NK-92 (cell line): ENCODE results near the gene ATP1B3.
"Not testable (repeated sequence)": the region's sequence is repeated elsewhere in the genome, so short reads cannot be mapped to it uniquely, and the experiment has no call there.

Source experiments
- DNase-seq: peaks from one replicate; lab custom pipeline; 2025; ENCODE audit not compliant: unreplicated experiment; lab: John Stamatoyannopoulos, UW

ATP1B3 gene

DNA sequence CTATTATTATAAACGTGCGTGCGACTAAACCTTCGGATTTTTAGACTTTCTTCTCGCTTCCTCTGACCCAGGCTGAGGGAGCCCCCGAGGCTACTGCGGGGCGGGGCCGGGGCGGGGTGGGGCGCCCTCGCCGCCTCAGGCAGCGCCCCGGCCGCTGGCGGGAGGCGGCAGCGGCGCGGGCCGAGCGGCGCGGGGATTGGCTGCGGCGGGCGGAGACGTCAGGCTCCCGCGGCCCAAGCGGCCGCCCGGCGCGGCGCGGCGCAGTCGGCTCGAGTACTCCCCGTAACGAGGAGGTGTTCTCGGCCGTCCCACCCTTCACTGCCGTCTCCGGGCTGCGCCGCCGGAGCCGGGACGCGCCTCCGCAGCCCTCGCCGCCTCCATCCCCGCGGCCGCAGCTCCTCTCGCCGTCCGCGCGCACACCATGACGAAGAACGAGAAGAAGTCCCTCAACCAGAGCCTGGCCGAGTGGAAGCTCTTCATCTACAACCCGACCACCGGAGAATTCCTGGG is at the start of gene ATP1B3:
Gene ATP1B3, plus strand, starts transcription at position 263 of the 510 bp plus-strand sequence. Its CDS starts 159 bp downstream, at position 422.
- DNase-seq: no peak

DNA sequence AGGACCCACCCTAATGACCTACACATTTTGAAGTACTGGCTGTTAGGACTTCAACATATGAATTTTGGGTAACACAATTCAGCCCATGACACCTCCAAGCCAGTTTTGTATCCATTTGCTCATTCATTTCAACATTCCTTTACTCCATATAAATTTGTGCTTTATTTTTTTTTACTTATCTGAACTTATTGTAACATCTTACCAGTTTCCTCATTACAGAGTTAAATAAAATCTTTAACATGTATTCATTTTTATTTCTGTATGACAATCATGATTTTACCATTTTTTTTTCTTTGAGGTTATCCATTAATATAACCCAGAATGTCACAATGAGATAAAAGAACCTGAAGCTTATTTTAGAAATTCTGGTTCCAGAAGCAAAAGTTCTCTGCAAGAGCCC is 48.0 kb upstream of the ATP1B3 start:
- no peak for DNase-seq

DNA sequence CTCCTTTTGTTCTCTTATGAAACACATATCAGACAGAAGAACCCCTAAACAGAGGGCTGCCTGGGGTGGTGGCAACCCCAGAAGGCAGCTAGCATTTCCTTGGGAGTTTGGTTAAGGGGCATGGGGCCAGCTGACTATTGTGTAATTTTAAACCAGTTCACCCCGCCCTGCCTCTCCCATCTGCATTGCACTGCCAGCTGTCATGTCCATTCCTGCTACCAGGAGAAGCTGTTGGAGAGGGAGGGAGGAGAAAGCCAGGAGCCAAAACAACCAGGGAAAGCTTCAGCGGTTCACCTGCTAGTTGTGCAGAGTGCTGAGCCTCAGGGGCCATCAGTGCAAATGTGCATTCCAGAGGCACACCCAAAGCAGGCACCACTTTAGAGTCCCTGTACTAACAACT is 47.6 kb upstream of the ATP1B3 start:
- DNase-seq: no peak

DNA sequence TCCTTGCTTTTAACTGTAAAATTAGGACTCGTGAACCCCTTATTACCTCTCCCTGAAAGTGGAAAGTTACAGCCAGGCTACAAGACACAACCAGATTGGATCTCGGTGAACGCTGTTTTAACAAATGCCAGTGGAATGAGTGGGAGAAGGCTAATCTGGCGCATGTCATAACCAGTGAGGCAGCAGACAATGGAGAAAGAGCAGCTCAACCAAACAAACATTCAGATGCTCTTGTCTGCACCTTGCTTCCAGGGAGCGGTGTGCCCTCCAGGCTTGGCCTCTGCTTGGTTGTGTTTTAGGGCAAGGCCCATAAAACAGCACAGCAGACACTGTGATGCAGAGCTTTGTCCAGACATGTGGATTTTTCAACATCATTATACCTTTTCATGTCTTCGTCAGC is 45.9 kb upstream of the ATP1B3 start:
- DNase-seq: no peak

DNA sequence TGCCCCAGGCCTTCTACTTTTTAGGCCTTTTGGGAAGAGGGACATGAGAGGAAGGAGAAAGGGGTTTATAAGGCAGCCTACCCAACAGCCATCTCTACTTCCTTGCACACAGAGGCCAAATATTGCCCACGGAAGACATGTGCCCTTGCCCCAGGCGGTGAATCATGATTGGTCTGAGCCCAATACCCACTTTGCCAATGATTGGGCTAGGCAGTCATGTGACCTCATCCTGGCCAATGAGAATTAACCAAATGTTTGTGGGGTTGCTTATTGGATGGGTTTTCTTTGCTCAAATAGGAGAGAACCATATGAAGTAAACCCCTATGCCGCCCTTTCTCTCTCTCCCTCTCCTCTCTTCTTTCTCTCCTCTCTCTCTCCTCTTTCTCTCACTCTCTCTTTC is 42.2 kb upstream of the ATP1B3 start:
- DNase-seq: no peak

DNA sequence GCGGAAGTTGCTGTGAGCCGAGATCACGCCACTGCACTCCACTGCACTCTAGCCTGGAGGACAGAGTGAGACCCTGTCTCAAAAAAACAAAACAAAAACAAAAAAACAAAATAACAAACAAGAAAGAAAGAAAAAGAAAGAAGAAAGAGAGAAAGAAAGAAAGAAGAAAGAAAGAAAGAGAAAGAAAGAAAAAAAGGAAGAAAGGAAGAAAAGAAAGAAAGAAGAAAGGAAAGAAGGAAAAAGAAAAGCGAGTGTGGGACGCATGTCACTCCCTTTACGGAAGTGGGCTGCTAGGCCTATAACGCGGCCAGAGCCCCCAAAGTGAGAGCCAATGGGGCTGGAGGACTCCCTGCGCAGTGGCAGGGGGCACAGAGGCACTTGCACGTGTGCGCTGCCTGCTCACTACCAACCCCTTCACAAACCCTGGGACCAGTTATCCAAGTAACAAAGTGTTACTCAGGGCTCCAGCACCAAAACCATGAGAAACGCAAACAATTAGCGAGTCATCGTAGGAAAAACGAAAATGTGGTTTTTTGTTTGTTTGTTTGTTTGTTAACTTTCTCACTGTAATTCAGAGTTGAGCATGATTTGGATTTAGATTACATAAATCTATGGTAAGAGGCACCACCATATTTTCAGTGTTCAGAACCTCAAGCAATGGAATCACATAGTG is 40.8 kb upstream of the ATP1B3 start:
- DNase-seq: no peak

DNA sequence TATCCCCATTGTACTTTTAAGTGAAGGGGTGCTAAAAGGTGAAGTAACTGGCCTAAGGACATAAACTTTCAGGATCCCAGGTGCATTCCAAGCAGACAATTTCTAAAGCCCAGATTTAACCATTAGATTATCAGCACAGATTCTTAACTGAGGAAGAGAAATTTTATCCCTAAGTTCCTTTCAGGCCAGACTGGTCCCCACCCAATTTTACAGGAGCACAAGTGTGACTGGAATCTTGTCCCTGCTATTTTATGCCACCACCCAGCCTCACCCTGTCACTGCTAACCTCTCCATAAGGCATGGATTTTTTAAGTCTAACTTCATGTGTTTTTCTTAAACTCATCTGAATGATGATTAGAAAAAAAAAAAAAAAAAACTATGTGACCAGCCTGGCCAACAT is 37.1 kb upstream of the ATP1B3 start:
- DNase-seq: no peak

DNA sequence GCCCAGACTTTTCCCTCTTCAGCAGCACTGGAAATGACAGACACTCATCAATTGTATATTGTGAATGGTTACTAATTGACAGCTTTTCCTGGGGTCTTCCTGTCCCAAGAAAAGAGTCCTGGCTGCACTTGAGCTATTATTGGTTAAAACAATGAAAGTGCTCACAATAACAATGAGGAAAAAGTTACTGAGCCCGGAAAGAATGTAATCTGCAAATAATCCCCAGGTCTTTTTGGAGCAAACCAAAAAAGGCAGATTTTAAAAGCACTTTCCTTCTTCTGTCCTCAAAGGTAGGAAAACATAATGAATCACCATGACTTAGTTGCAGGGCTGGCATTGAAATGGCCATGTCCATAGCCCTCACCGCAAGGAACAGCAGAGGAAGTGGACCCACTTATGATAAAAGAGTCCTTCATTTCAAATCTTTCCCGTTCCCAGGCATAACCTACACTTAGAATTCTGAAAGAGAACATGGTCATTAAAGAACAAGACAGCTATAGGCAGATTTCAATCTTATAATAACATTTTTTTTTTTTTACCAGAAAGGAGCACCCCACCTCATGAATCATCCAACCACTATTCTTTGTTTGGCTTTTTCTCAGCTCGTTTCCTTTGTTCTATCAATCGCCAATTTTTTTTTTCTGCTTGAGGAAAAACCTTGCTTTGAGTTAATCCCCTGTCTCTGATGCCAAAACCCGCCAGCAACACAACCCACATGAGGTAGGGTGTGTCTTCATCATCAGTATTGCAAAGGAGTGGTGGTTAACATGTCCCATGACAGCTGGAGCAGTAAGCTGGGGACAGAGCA is 35.5 kb upstream of the ATP1B3 start:
- no peak for DNase-seq

DNA sequence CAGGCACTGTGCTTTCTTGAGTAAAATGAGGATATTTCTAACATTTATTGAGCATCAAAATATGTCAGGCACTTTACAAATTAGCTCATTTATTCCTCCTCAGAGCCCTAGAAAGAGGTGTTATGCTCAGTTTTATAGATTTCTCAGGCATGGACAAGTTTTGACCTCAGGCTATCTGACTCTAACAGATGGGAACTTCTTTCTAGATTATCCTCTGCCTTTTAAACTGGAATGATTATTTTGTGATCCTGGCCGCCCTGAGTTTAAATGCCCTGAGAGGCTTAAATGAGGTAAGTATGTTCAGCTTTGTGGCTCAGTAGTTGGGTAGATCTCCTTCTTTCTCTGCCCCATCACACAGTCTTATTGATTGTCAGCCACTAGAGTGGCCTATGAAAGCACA is 32.3 kb upstream of the ATP1B3 start:
- DNase-seq: no peak

DNA sequence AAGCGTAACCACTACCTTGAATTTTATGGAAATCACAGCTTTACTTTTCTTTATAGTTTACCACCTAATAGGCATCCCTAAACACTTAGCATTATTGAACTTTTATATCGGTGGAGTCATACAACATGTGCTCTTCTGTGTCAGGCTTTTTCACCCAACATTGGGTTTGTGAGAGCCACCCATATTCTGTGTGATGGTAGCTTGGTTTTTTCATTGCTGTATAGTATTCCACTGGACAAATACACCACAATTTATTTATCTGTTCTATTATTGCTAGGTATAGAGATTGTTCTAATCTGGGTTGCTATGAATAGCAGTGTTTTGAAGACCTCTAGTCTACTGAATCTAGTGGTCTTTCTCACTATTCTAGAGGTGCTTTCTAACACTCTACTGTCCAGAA is 31.6 kb upstream of the ATP1B3 start:
- DNase-seq: no peak

DNA sequence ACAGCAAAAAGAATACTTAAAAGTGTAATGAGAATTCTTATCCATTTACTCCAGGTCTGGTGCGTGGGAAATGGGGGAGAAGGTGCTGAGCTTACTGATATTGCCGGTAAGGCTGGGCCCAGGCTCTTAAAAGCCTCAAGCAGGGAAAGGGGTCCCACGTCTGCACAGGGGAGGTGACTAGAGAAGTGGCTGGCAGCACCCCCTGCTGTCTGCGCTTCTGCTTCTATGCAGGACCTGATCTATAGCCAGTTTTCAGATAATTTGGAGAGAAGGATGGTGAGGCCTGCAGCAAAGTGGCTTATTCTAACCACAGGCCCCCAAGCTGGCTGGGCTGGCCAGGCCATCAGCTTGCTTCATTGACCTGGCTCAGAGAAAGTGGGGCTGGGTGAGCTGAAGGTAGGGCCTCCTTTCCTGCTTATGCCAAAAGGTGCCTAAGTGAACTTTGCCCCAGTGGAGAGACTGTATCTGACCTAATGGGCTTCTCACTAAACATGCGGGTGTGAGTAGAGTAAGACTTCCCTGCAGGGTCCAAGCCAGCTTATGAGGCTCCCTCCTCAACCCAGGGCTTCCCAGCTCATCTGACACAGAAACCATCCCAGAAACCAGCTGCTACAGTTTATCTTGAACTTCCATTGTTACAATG is 30.9 kb upstream of the ATP1B3 start:
- no peak for DNase-seq

DNA sequence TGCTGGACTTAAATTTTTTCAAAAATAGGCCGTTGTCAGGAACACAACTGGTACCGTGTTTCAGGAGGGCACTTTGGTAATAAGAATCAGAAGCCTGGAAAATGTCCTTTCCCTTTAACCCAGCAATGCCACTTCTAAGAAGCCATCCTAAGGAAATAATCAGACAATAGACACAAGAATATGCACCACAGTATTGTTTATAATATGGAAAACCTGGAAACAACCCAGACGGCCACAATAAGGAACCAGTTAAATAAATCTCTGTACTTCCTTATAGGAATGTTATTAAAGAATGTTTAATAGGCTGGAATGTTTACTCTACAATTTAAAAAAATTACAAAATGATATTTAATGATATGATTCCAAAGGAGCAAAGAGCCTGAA is 30.4 kb upstream of the ATP1B3 start:
- no peak for DNase-seq

DNA sequence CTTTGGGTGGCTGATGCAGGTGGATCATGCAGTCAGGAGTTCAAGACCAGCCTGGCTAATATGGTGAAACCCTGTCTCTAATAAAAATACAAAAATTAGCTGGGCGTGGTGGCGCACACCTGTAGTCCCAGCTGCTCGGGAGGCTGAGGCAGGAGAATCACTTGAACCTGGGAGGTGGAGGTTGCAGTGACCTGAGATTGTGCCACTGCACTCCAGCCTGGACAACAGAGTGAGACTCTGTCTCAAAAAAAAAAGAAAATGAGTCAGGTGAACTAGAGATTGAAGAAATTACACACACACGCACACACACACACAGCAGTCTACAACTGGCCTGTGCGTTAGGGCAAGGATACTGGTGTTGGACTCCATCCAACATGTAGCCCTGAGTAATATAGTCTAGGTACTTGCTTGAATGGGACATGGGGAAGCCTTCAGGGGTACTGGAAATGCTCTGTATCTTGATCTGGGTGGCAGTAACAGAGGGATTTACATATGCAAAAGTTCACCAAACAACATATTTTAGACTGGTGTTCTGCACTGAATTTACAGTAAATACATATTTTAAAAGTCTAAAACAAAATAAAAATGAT is 28.2 kb upstream of the ATP1B3 start:
- DNase-seq: not testable (repeated sequence)

DNA sequence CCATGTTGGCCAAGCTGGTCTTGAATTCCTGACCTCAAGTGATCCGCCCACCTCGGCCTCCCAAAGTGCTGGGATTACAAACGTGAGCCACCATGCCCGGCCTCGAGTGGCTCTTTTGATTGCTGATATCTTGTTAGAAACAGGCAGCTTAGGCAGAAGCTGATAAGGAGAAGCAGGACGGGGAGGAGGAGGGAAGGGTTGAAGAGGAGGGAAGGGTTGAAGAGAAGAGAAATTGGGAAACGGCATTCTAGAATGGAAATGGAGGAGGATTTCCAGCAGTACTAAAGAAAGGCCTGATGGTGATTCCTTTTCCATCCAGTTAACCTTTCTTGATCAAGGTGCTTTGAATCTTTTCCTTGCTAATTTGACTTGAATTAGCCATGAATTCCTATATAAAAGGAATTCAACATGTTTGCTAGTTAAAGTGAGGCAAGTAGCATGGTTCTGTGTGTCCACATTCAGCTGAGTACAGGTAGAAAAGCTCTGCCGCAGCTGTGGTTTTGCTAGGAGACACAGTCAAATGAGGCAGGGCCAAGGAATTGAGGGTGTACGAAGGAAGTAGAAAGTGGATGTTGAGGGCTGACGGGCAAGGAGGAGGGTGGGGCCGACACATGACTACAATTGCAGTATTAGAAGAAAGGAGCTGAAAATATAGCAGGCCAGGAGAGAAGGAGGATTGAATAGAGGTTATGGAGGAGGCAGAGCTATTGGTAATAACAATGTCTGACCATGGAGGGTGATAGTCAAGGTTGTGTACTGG is 27.2 kb upstream of the ATP1B3 start:
- no peak for DNase-seq

DNA sequence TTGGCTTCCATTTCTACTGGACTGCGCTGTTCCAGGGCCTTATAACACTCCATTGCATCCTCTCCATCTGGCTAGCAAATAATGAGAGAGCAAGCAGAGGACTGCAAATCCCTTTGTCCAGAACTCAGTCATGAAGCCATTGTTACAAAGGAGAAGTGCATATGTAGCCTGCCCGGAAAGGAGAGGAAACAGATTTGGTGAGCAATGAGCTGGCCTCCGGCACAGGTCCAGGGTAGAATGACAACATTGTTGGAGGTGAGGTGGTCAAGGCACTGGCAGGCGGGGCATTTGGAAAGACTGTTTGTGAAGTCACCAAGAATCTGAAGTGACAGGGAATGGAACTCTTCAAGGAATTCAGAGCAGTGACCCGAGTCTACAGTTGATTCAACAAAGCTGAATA is 25.0 kb upstream of the ATP1B3 start:
- DNase-seq: no peak

DNA sequence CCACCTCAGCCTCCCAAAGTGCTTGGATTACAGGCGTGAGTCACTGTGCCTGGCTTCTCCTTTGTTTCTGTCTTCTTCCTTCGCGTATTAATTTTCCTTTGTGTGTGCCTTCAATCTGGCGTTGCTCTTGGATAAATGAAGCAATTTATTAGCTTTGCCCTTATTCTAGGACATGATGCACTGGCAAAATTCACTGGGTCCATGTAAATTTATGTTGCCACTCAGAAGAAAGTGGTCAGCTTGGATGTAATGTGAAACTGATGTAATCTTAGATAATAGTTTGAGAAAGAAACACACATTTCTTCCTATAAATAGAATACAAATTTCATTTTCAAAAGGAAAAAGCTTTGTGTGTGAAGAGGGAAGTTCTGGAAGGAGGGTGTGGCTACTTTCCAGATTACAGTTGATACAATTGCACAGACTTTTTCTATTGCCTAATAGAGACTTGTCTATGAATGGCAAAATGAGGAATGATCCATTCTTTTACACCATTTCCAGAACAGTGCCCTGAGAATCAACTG is 23.3 kb upstream of the ATP1B3 start:
- no peak for DNase-seq

DNA sequence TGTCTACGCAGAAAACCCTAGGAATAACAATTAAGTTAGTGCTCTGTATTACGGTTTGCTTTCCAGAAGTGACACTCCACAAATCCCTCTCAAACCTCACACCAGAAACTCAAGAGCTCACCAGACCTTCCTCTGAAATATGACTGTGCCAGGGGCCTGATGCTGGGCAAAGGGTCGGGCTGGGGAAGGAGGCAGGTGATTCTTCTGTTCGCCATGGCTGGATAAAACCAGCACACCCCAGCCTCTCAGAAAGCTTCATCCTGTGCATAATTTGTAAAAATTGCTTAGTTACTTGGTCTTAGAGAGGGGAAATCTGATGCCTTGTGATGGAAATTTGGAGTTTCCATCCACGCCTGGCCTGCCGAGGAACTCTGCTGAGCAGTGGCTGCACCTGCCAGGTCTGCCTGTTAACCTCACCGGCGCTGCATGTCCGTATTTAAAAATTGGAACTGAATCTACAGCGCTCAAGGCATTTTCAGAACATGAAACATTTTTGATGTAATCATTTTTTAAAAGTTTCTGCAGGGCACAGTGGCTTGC is 22.7 kb upstream of the ATP1B3 start:
- no peak for DNase-seq

DNA sequence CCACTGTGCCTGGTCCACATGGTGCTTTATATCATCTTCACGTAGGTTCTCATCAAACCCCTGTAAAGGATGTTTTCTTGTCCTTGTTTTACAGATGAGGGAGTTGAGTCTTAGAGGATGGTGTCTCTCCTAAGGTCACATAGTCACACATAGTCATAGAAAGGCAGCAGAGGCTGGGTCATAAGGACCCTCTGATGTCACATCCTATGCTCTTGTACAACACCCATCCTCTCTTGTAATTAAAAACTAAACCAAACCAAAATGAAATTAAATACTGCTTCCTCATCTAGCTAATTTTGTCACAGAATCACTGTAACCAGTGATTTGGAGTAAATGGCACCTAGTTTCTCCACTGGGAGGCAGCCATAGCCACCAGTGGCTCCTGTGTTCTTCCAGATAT is 21.8 kb upstream of the ATP1B3 start:
- no peak for DNase-seq

DNA sequence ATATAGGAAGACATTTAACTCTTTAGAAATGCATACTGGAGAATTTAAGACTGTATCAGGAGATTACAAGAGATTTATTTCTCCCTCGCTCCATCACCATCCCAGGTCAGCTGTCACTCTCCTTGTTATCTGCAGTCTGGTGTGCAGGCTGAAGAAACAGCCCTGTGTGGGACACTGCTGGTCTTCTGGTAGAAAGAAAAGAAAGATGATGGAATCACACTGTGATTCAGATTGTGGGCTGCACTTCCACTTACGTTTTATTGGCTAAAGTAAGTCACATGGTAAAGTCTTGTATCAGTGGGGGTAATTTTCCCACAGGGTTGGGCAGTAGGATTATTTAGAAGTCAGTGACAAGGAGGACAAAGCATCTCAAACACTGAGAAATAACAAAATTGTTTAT is 18.1 kb upstream of the ATP1B3 start:
- no peak for DNase-seq

DNA sequence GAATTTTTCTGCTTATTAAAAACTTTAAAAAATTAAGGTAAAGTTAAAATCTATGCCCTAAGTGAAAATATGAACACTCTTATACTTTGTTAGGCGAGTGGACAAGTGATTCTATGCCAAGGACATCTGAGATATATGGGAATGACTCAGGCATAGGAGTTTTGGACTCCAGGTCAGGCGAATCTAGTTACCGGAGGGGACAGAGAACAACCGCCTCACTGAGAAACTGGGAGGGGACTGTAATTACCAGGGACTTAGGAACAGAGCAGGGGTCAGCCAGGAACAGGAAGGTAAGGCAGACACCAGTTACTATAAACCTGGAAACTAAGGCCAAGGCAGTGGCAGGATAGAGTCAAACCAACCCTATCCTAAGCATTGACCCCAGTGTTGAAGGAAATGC is 16.8 kb upstream of the ATP1B3 start:
- DNase-seq: no peak
